ENCODE data around the gene SLC22A7. TPM values are rescaled to one million over a fixed set of nuclear protein-coding genes. Genes with fewer than 3 reads are reported as not detected.

SLC22A7 gene
- total RNA-seq, 1 donor from 2014 or later, result not detected

DNA sequence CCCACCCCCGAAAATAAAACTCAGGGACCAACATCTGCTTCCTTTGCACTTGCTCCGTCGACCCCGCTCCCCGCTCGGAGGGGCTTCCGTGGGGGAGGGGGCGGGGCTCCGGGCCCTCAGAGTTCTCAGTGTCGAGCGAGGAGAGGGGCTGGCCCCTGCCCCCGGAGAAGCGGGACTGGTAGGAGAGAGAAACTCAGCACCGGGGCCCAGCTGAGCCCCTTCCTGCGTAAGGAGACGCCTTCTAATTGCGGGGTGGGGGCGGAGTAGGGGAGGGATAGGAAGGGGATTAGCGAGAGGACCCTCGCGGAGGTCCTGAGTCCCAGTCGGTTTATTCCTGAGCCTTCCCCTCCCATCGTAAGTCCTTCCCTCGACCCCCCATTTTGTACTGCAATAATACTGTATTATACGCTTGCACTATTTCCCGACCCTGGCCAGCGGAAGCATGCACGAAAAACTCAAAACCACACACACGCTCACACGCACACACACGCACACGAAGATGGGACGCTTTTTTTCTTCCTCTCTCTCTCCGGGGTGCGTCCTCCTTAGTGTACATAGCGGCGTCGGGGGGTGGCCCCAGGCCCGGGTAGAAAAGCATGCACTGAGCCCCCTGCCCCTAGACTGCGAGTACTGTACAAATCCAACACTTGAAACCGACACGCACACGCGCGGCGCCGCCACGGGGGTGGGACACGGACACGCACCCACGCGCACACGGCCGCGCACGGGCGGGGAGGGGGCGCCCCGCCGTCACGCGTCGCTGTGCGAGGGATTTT, 22.1 kb upstream of the SLC22A7 start:
- Histone ChIP-seq H3K4me3 (ENCODE audit: low read length in 3 of 3) (peak overlapping the region in 1 of 3 donors; percentile 14), H3K9ac (ENCODE audit: low read depth in 1 of 3, low read length in 3 of 3) (no peak overlapping the region), H3K36me3 (ENCODE audit: control insufficient read depth in 3 of 3, insufficient read depth in 3 of 3, low read length in 3 of 3) (no peaks in the 10 kb centered on the region), H3K27ac (ENCODE audit: low read depth, low read length) (no peak overlapping the region), H3K27me3 (ENCODE audit: control insufficient read depth in 3 of 3, insufficient read depth in 3 of 3, low read length in 3 of 3) (peaks cover 33 to 51% (median 47%) of the 10 kb centered on the region in 3 donors), H3K4me1 (ENCODE audit: control insufficient read depth in 3 of 3, insufficient read depth in 3 of 3, low read length in 3 of 3) (peaks cover 0 to 4% (median 3%) of the 10 kb centered on the region in 3 donors), H3K9me3 (ENCODE audit: control insufficient read depth in 3 of 3, low read length in 3 of 3) (no peaks in the 10 kb centered on the region)

DNA sequence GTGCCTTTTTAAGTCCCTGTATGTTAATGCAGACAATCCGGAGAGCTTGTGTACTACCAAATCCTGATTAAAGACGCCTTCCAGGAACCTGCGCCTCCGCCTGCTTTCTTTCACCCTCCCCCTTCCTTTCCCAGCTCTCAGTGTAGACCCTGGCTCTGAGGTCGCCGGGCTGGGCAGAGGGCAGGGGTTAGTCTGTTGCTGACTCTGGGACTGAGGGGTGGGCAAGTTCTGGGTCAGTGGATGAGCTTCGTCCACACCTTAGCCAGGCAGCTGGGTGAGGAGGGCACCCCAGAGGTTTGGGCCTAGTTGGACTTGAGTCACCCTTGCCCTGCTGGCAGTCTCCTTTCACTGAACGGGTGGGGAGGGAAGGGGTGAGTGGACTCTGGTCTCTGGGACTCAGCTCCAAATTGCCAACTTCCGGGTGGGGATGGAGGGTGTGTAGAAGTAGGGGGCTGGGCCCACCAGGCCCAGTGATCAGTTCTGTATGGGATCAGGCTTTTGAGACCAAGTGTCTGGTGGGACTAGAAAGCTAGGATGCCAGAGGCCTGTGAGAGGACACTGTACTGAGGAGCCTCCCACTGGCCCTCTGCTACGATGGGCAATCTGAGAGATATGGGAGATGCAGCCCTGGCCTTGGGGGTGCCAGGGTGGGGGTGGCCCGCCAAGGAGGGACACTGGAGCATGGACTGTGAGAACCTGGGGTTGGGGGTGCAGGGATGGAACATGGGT, 21.3 kb upstream of the SLC22A7 start:
- Histone ChIP-seq H3K9ac (ENCODE audit: low read depth in 1 of 3, low read length in 3 of 3) (no peak overlapping the region), H3K4me3 (ENCODE audit: low read length in 3 of 3) (no peak overlapping the region), H3K9me3 (ENCODE audit: control insufficient read depth in 3 of 3, low read length in 3 of 3) (no peaks in the 10 kb centered on the region), H3K4me1 (ENCODE audit: control insufficient read depth in 3 of 3, insufficient read depth in 3 of 3, low read length in 3 of 3) (peaks cover 0 to 4% (median 3%) of the 10 kb centered on the region in 3 donors), H3K27ac (ENCODE audit: low read depth, low read length) (no peak overlapping the region), H3K36me3 (ENCODE audit: control insufficient read depth in 3 of 3, insufficient read depth in 3 of 3, low read length in 3 of 3) (no peaks in the 10 kb centered on the region), H3K27me3 (ENCODE audit: control insufficient read depth in 3 of 3, insufficient read depth in 3 of 3, low read length in 3 of 3) (peaks cover 35 to 51% (median 44%) of the 10 kb centered on the region in 3 donors)

DNA sequence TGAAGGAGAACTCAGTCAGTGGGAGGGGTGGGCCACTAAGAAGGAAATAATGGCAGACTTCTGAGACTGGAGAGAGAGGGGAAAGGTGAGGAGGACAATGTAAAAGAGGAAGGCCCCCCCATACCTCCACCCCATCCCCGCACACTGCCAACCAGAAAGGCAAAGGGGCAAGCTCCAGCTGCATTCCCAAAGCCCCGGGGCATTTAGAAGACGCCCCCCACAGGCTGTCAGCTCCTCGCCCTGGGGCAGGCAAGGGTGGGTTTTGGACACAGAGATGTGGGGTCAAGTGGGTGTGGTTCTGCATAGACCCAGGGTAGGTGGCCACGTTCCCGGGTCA, 20.8 kb upstream of the SLC22A7 start:
- Histone ChIP-seq H3K9me3 (ENCODE audit: control insufficient read depth in 3 of 3, low read length in 3 of 3) (no peaks in the 10 kb centered on the region), H3K27ac (ENCODE audit: low read depth, low read length) (no peak overlapping the region), H3K4me1 (ENCODE audit: control insufficient read depth in 3 of 3, insufficient read depth in 3 of 3, low read length in 3 of 3) (peaks cover 0 to 4% (median 3%) of the 10 kb centered on the region in 3 donors), H3K9ac (ENCODE audit: low read depth in 1 of 3, low read length in 3 of 3) (no peak overlapping the region), H3K36me3 (ENCODE audit: control insufficient read depth in 3 of 3, insufficient read depth in 3 of 3, low read length in 3 of 3) (no peaks in the 10 kb centered on the region), H3K27me3 (ENCODE audit: control insufficient read depth in 3 of 3, insufficient read depth in 3 of 3, low read length in 3 of 3) (peaks cover 37 to 50% (median 45%) of the 10 kb centered on the region in 3 donors), H3K4me3 (ENCODE audit: low read length in 3 of 3) (no peak overlapping the region)

GRCh38 chr6:43277643-43278523, 20.2 kb upstream of the SLC22A7 start:
- no peak overlapping the region for H3K27ac ChIP-seq (ENCODE audit: low read depth, low read length)
- H3K36me3 ChIP-seq (ENCODE audit: control insufficient read depth in 3 of 3, insufficient read depth in 3 of 3, low read length in 3 of 3), result no peaks in the 10 kb centered on the region
- peaks cover 38 to 54% (median 51%) of the 10 kb centered on the region in 3 donors for H3K27me3 ChIP-seq (ENCODE audit: control insufficient read depth in 3 of 3, insufficient read depth in 3 of 3, low read length in 3 of 3)
- no peaks in the 10 kb centered on the region for H3K9me3 ChIP-seq (ENCODE audit: control insufficient read depth in 3 of 3, low read length in 3 of 3)
- no peak overlapping the region for H3K9ac ChIP-seq (ENCODE audit: low read depth in 1 of 3, low read length in 3 of 3)
- peaks cover 0 to 4% (median 3%) of the 10 kb centered on the region in 3 donors for H3K4me1 ChIP-seq (ENCODE audit: control insufficient read depth in 3 of 3, insufficient read depth in 3 of 3, low read length in 3 of 3)
- no peak overlapping the region for H3K4me3 ChIP-seq (ENCODE audit: low read length in 3 of 3)

- no peaks in the 10 kb centered on the region for H3K9me3 ChIP-seq (ENCODE audit: control insufficient read depth in 3 of 3, low read length in 3 of 3)
- H3K4me1 ChIP-seq (ENCODE audit: control insufficient read depth in 3 of 3, insufficient read depth in 3 of 3, low read length in 3 of 3), result peaks cover 0 to 4% (median 3%) of the 10 kb centered on the region in 3 donors
- H3K27me3 ChIP-seq (ENCODE audit: control insufficient read depth in 3 of 3, insufficient read depth in 3 of 3, low read length in 3 of 3), result peaks cover 46 to 51% (median 50%) of the 10 kb centered on the region in 3 donors
- H3K9ac ChIP-seq (ENCODE audit: low read depth in 1 of 3, low read length in 3 of 3), result no peak overlapping the region
- H3K4me3 ChIP-seq (ENCODE audit: low read length in 3 of 3), result no peak overlapping the region
- no peak overlapping the region for H3K27ac ChIP-seq (ENCODE audit: low read depth, low read length)
- no peaks in the 10 kb centered on the region for H3K36me3 ChIP-seq (ENCODE audit: control insufficient read depth in 3 of 3, insufficient read depth in 3 of 3, low read length in 3 of 3)
Observed at GRCh38 chr6:43278524-43279078, 19.5 kb upstream of the SLC22A7 start.

GRCh38 chr6:43280234-43280633, 17.8 kb upstream of the SLC22A7 start:
- H3K36me3 ChIP-seq (ENCODE audit: control insufficient read depth in 3 of 3, insufficient read depth in 3 of 3, low read length in 3 of 3), result no peaks in the 10 kb centered on the region
- peaks cover 39 to 51% (median 48%) of the 10 kb centered on the region in 3 donors for H3K27me3 ChIP-seq (ENCODE audit: control insufficient read depth in 3 of 3, insufficient read depth in 3 of 3, low read length in 3 of 3)
- no peak overlapping the region for H3K4me3 ChIP-seq (ENCODE audit: low read length in 3 of 3)
- H3K4me1 ChIP-seq (ENCODE audit: control insufficient read depth in 3 of 3, insufficient read depth in 3 of 3, low read length in 3 of 3), result no peaks in the 10 kb centered on the region
- no peak overlapping the region for H3K9ac ChIP-seq (ENCODE audit: low read depth in 1 of 3, low read length in 3 of 3)
- H3K9me3 ChIP-seq (ENCODE audit: control insufficient read depth in 3 of 3, low read length in 3 of 3), result no peaks in the 10 kb centered on the region
- H3K27ac ChIP-seq (ENCODE audit: low read depth, low read length), result no peak overlapping the region

GRCh38 chr6:43282060-43282459, 16.0 kb upstream of the SLC22A7 start:
- no peaks in the 10 kb centered on the region for H3K4me1 ChIP-seq (ENCODE audit: control insufficient read depth in 3 of 3, insufficient read depth in 3 of 3, low read length in 3 of 3)
- no peak overlapping the region for H3K9ac ChIP-seq (ENCODE audit: low read depth in 1 of 3, low read length in 3 of 3)
- no peaks in the 10 kb centered on the region for H3K9me3 ChIP-seq (ENCODE audit: control insufficient read depth in 3 of 3, low read length in 3 of 3)
- no peak overlapping the region for H3K27ac ChIP-seq (ENCODE audit: low read depth, low read length)
- H3K36me3 ChIP-seq (ENCODE audit: control insufficient read depth in 3 of 3, insufficient read depth in 3 of 3, low read length in 3 of 3), result no peaks in the 10 kb centered on the region
- peaks cover 37 to 55% (median 45%) of the 10 kb centered on the region in 3 donors for H3K27me3 ChIP-seq (ENCODE audit: control insufficient read depth in 3 of 3, insufficient read depth in 3 of 3, low read length in 3 of 3)
- no peak overlapping the region for H3K4me3 ChIP-seq (ENCODE audit: low read length in 3 of 3)

DNA sequence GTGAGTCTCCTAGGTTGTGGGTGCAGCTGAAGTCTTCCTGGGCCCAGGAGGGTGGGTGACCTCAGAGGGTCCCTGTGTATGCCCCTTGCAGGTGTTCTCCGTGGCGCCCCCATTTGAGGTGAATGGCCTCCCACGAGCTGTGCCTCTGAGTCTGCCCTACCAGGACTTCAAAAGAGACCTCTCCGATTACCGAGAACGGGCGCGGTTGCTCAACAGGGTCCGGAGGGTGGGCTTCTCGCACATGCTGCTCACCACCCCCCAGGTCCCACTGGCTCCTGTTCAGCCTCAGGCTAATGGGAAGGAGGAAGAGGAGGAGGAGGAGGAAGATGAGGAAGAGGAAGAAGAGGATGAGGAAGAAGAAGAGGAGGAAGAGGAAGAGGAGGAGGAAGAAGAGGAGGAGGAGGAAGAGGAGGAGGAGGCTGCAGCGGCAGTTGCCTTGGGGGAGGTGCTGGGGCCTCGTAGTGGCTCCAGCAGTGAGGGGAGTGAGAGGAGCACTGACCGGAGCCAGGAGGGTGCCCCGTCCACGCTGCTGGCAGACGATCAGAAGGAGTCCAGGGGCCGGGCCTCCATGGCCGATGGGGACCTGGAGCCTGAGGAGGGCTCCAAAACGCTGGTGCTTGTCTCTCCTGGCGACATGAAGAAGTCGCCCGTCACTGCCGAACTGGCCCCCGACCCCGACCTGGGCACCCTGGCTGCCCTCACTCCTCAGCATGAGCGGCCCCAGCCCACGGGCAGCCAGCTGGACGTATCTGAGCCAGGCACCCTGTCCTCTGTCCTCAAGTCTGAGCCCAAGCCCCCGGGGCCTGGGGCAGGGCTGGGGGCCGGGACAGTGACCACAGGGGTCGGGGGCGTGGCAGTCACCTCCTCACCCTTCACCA, 15.2 kb upstream of the SLC22A7 start:
- Histone ChIP-seq H3K36me3 (ENCODE audit: control insufficient read depth in 3 of 3, insufficient read depth in 3 of 3, low read length in 3 of 3) (no peaks in the 10 kb centered on the region), H3K27me3 (ENCODE audit: control insufficient read depth in 3 of 3, insufficient read depth in 3 of 3, low read length in 3 of 3) (peaks cover 35 to 55% (median 45%) of the 10 kb centered on the region in 3 donors), H3K4me3 (ENCODE audit: low read length in 3 of 3) (no peak overlapping the region), H3K9ac (ENCODE audit: low read depth in 1 of 3, low read length in 3 of 3) (no peak overlapping the region), H3K9me3 (ENCODE audit: control insufficient read depth in 3 of 3, low read length in 3 of 3) (no peaks in the 10 kb centered on the region), H3K27ac (ENCODE audit: low read depth, low read length) (no peak overlapping the region), H3K4me1 (ENCODE audit: control insufficient read depth in 3 of 3, insufficient read depth in 3 of 3, low read length in 3 of 3) (no peaks in the 10 kb centered on the region)

- Histone ChIP-seq H3K36me3 (ENCODE audit: control insufficient read depth in 3 of 3, insufficient read depth in 3 of 3, low read length in 3 of 3) (no peaks in the 10 kb centered on the region), H3K4me3 (ENCODE audit: low read length in 3 of 3) (no peak overlapping the region), H3K27me3 (ENCODE audit: control insufficient read depth in 3 of 3, insufficient read depth in 3 of 3, low read length in 3 of 3) (peaks cover 34 to 55% (median 45%) of the 10 kb centered on the region in 3 donors), H3K27ac (ENCODE audit: low read depth, low read length) (no peak overlapping the region), H3K9me3 (ENCODE audit: control insufficient read depth in 3 of 3, low read length in 3 of 3) (no peaks in the 10 kb centered on the region), H3K9ac (ENCODE audit: low read depth in 1 of 3, low read length in 3 of 3) (no peak overlapping the region), H3K4me1 (ENCODE audit: control insufficient read depth in 3 of 3, insufficient read depth in 3 of 3, low read length in 3 of 3) (no peaks in the 10 kb centered on the region)
Observed at GRCh38 chr6:43283514-43283901, 14.6 kb upstream of the SLC22A7 start.

All from skeletal muscle tissue (tissue), 4 donors.